ENCODE results near the gene ACSL1.

ACSL1 gene

GRCh38 chr4:184805462-184806228 lies 20.1 kb downstream of the ACSL1 start:
- no peaks in the 10 kb centered on the region for H3K27me3 ChIP-seq (ENCODE audit: control insufficient read depth, insufficient read depth, low read length)
- H3K4me1 ChIP-seq (ENCODE audit: control insufficient read depth, insufficient read depth, low read length), result peaks cover 7% of the 10 kb centered on the region
- no peak overlapping the region for H3K27ac ChIP-seq (ENCODE audit: low read depth, low read length)
- H3K4me3 ChIP-seq (ENCODE audit: low read length), result no peak overlapping the region
- H3K36me3 ChIP-seq (ENCODE audit: control insufficient read depth, insufficient read depth, low read length), result no peaks in the 10 kb centered on the region
- no peak overlapping the region for H3K9ac ChIP-seq (ENCODE audit: low read length)

GRCh38 chr4:184804621-184805020 lies 21.1 kb downstream of the ACSL1 start:
- Histone ChIP-seq H3K4me3 (ENCODE audit: low read length) (no peak overlapping the region), H3K27ac (ENCODE audit: low read depth, low read length) (no peak overlapping the region), H3K27me3 (ENCODE audit: control insufficient read depth, insufficient read depth, low read length) (no peaks in the 10 kb centered on the region), H3K9ac (ENCODE audit: low read length) (no peak overlapping the region), H3K4me1 (ENCODE audit: control insufficient read depth, insufficient read depth, low read length) (peaks cover 7% of the 10 kb centered on the region), H3K36me3 (ENCODE audit: control insufficient read depth, insufficient read depth, low read length) (no peaks in the 10 kb centered on the region)

GRCh38 chr4:184803874-184804273 lies 21.9 kb downstream of the ACSL1 start:
- Histone ChIP-seq H3K9ac (ENCODE audit: low read length) (no peak overlapping the region), H3K27me3 (ENCODE audit: control insufficient read depth, insufficient read depth, low read length) (no peaks in the 10 kb centered on the region), H3K36me3 (ENCODE audit: control insufficient read depth, insufficient read depth, low read length) (no peaks in the 10 kb centered on the region), H3K4me1 (ENCODE audit: control insufficient read depth, insufficient read depth, low read length) (peaks cover 7% of the 10 kb centered on the region), H3K4me3 (ENCODE audit: low read length) (no peak overlapping the region), H3K27ac (ENCODE audit: low read depth, low read length) (no peak overlapping the region)

- H3K4me1 ChIP-seq (ENCODE audit: control insufficient read depth, insufficient read depth, low read length), result peaks cover 5% of the 10 kb centered on the region
Observed at GRCh38 chr4:184803133-184803532, 22.6 kb downstream of the ACSL1 start.

DNA sequence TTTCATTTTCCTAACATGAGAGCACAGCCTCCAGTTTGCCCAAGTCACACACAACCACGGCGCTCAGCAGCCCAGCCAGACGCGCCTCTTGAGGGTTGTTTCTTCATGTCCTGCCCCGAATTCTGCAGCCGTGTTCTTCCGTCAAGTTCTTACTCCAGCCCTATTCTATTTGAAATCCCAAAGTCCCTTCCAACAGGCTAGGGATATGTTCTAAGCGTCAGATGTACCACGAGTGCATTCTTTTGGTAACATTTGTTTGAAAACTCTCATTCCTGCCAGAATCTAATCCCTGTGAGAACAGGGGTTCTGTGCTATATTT lies 23.1 kb downstream of the ACSL1 start:
- Histone ChIP-seq H3K27me3 (ENCODE audit: control insufficient read depth, insufficient read depth, low read length) (no peaks in the 10 kb centered on the region), H3K36me3 (ENCODE audit: control insufficient read depth, insufficient read depth, low read length) (no peaks in the 10 kb centered on the region), H3K4me3 (ENCODE audit: low read length) (no peak overlapping the region), H3K9ac (ENCODE audit: low read length) (no peak overlapping the region), H3K27ac (ENCODE audit: low read depth, low read length) (no peak overlapping the region), H3K4me1 (ENCODE audit: control insufficient read depth, insufficient read depth, low read length) (peaks cover 5% of the 10 kb centered on the region)

More at GRCh38 chr4:184803133-184803532, 22.6 kb downstream of the ACSL1 start:
- Histone ChIP-seq H3K27me3 (ENCODE audit: control insufficient read depth, insufficient read depth, low read length) (no peaks in the 10 kb centered on the region), H3K9ac (ENCODE audit: low read length) (no peak overlapping the region), H3K36me3 (ENCODE audit: control insufficient read depth, insufficient read depth, low read length) (no peaks in the 10 kb centered on the region), H3K4me3 (ENCODE audit: low read length) (no peak overlapping the region), H3K27ac (ENCODE audit: low read depth, low read length) (no peak overlapping the region)

DNA sequence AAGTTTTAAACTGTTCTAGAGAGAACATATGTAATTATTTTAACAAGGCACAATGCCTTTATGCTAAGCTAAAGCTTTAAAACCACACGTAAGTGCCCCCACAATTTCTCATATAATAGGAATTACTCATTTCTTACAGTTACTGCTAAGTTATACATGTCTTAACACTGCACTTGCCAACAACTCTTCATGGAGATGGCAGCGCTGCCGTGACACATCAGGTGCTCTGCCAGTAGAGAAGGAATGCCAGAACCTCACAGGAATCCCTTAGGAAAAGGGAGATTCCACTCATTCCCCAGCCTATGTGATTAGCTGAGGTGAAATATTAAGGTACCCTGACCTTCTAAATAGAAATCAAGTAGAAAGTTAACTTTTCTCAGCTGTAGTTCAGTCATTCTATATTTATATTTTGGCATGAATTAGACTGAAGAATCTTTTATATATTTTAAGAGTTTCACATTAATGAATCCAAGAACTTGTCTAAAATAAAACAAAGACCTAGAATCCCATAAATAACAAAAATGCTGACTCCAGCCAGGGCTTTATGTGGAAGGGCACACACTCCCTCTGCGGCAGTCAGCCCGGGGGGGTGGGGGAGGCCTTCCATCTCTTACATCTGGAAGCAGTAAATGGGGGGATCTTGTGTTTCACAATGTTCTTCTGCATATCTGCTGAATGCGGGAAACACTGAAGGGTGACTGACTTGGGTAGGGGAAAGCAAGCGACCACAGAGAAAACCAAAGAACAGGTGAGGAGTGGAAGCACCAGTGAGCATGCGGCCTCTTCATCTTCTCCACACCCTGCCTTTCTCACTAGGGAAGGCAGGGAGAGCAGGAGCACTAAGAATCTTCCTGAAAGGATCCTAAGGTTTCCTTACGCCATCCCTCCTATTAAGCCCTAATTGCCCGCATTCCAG lies 23.7 kb downstream of the ACSL1 start:
- Histone ChIP-seq H3K4me3 (ENCODE audit: low read length) (no peak overlapping the region), H3K36me3 (ENCODE audit: control insufficient read depth, insufficient read depth, low read length) (no peaks in the 10 kb centered on the region), H3K27ac (ENCODE audit: low read depth, low read length) (no peak overlapping the region), H3K9ac (ENCODE audit: low read length) (no peak overlapping the region), H3K27me3 (ENCODE audit: control insufficient read depth, insufficient read depth, low read length) (no peaks in the 10 kb centered on the region), H3K4me1 (ENCODE audit: control insufficient read depth, insufficient read depth, low read length) (peaks cover 5% of the 10 kb centered on the region)

DNA sequence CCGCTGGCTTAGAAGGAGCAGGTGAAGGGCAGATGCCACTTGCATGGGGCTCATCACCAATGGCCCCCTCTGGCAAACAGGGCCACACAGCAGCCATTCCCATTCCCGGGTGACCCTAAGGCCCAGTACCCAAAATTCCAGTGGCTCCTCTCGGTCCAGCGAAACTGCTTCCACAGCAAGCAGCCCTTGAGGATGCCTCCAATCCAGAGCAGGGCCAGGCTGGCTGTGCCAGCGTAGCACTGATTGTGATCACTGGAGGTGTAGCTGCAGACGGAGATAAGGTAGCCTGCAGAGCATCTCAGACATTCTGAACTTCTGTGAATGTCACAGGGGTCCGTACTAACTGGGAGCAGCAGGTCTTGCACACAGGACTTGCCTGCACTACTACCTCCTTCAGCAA lies 27.3 kb downstream of the ACSL1 start:
- no peaks in the 10 kb centered on the region for H3K36me3 ChIP-seq (ENCODE audit: control insufficient read depth, insufficient read depth, low read length)
- H3K27ac ChIP-seq (ENCODE audit: low read depth, low read length), result no peak overlapping the region
- H3K4me1 ChIP-seq (ENCODE audit: control insufficient read depth, insufficient read depth, low read length), result no peaks in the 10 kb centered on the region
- H3K9ac ChIP-seq (ENCODE audit: low read length), result no peak overlapping the region
- no peaks in the 10 kb centered on the region for H3K27me3 ChIP-seq (ENCODE audit: control insufficient read depth, insufficient read depth, low read length)
- no peak overlapping the region for H3K4me3 ChIP-seq (ENCODE audit: low read length)

DNA sequence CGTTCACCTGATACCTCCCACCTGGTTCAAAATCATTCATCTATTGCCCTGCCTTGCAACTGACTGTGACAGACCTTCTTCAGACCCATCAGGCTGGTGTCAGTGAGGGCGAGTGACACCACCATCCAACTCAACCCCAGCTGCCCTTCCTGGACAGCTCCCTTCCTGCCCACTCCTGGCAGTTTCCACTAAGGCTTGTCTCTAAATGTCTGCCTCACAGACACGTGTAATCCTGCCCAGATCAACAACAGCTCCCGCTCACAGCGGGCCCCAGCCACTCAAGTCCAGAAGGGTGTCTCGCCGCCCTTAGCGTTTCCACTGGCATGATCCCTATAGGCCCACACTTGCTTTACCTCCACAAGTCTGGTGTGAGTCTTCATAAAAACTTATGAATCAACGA lies 28.9 kb downstream of the ACSL1 start:
- no peaks in the 10 kb centered on the region for H3K27me3 ChIP-seq (ENCODE audit: control insufficient read depth, insufficient read depth, low read length)
- H3K27ac ChIP-seq (ENCODE audit: low read depth, low read length), result no peak overlapping the region
- H3K4me3 ChIP-seq (ENCODE audit: low read length), result no peak overlapping the region
- H3K9ac ChIP-seq (ENCODE audit: low read length), result no peak overlapping the region
- H3K4me1 ChIP-seq (ENCODE audit: control insufficient read depth, insufficient read depth, low read length), result no peaks in the 10 kb centered on the region
- no peaks in the 10 kb centered on the region for H3K36me3 ChIP-seq (ENCODE audit: control insufficient read depth, insufficient read depth, low read length)

DNA sequence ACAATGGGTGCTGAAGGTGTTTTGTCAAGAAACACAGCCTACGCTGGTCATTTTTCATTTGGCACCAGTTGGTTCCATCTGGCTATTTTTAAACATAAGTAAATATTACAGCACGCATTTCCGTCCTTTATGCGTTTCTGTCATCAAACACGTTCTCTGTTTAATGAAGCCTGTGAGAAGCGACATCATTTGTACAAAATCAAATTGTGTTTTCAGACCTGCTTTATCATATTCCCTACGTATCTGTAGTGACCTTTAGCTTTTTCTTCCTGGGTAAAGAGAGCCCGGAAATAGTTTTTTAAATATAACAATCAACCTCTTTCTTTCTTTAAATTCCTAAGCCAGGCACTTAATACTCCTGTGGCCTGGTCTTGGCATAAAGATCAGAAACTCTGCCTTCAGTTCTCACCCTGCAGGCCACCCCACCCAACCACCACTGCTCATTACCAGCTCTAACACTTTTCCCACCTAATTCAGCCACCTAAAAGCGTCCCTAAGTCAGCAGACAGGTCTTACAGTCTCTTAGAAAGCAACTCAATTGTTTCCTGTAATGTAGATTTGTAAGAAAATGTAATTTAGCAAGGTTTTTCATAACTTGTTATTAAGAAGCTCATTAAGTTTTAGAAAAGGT lies 30.4 kb downstream of the ACSL1 start:
- Histone ChIP-seq H3K27me3 (ENCODE audit: control insufficient read depth, insufficient read depth, low read length) (no peaks in the 10 kb centered on the region), H3K27ac (ENCODE audit: low read depth, low read length) (no peak overlapping the region), H3K9ac (ENCODE audit: low read length) (no peak overlapping the region), H3K36me3 (ENCODE audit: control insufficient read depth, insufficient read depth, low read length) (no peaks in the 10 kb centered on the region), H3K4me1 (ENCODE audit: control insufficient read depth, insufficient read depth, low read length) (no peaks in the 10 kb centered on the region), H3K4me3 (ENCODE audit: low read length) (no peak overlapping the region)

- no peak overlapping the region for H3K27ac ChIP-seq (ENCODE audit: low read depth, low read length)
- no peaks in the 10 kb centered on the region for H3K27me3 ChIP-seq (ENCODE audit: control insufficient read depth, insufficient read depth, low read length)
- no peaks in the 10 kb centered on the region for H3K4me1 ChIP-seq (ENCODE audit: control insufficient read depth, insufficient read depth, low read length)
- H3K4me3 ChIP-seq (ENCODE audit: low read length), result no peak overlapping the region
- H3K36me3 ChIP-seq (ENCODE audit: control insufficient read depth, insufficient read depth, low read length), result no peaks in the 10 kb centered on the region
- H3K9ac ChIP-seq (ENCODE audit: low read length), result no peak overlapping the region
Observed at GRCh38 chr4:184794470-184794869, 31.3 kb downstream of the ACSL1 start.

DNA sequence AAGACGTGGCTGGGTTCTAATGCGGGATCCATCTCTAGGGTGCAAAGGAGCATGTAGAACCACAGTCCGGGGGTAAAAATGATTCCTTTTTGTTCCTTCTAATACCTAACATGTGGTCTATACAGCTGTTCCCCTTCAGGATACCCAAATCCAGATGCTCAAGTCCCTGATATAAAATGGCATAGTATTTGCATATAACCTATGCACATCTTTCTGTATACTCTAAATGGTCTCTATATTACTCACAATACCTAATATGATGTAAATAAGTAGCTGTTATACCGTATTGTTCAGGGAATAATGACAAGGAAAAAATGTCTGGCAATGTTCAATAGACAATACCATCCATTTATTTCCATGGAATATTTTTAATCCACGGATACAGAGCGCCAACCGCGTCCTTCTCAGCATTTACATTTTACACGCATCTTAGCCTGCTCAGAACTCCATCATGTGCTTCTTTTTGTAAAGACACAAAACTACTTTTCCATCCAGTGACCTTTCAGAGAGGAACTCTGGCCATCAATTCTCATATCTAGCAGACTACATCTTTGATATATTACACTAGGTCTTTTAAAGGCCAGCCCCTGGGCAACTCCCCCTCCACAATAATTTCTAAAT lies 31.9 kb downstream of the ACSL1 start:
- no peak overlapping the region for H3K9ac ChIP-seq (ENCODE audit: low read length)
- H3K36me3 ChIP-seq (ENCODE audit: control insufficient read depth, insufficient read depth, low read length), result no peaks in the 10 kb centered on the region
- peak overlapping the region; percentile 10 for H3K27ac ChIP-seq (ENCODE audit: low read depth, low read length)
- H3K27me3 ChIP-seq (ENCODE audit: control insufficient read depth, insufficient read depth, low read length), result no peaks in the 10 kb centered on the region
- H3K4me3 ChIP-seq (ENCODE audit: low read length), result no peak overlapping the region
- H3K4me1 ChIP-seq (ENCODE audit: control insufficient read depth, insufficient read depth, low read length), result no peaks in the 10 kb centered on the region

DNA sequence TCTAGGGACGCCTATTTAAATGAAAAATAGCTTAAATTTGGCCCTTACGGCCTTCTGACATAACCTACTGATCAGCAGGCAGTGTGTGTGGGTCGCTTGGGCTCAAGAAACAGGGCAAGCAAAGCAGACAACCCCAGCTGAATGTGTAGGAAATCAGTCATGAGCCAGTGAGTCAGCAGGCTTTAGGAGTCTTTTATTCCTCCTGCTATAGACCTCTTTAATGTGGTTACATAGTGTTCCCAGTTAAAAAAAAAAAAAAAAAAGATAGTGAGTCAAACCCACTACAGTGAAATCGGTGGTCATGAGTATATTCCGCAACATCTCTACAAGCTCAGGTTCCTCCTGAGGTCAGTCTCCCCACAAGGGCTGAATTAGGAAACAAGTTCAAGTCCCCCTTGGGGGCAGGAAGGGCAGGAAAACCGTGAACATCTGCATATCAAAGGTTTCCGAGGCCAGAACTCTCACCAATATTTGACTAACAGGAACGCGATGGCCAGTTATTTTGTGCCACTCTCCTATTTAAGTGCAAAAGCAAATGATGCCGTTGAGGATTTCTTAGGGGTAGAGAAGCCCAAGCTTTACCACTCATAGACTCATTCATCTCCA lies 32.7 kb downstream of the ACSL1 start:
- Histone ChIP-seq H3K36me3 (ENCODE audit: control insufficient read depth, insufficient read depth, low read length) (no peaks in the 10 kb centered on the region), H3K27ac (ENCODE audit: low read depth, low read length) (peak overlapping the region; percentile 38), H3K27me3 (ENCODE audit: control insufficient read depth, insufficient read depth, low read length) (no peaks in the 10 kb centered on the region), H3K9ac (ENCODE audit: low read length) (no peak overlapping the region), H3K4me3 (ENCODE audit: low read length) (no peak overlapping the region), H3K4me1 (ENCODE audit: control insufficient read depth, insufficient read depth, low read length) (no peaks in the 10 kb centered on the region)
